NOMO-1 (cell line): ENCODE data around the gene NDUFS7.

Source experiments
- DNase-seq, 2 experiments: peaks; one replicate each; lab custom pipeline; 2025; ENCODE audit not compliant: unreplicated experiment in 2 of 2; lab: John Stamatoyannopoulos, UW

NDUFS7 gene

GRCh38 chr19:1383312-1384084 lies at the start of gene NDUFS7:
Gene NDUFS7 (plus strand): TSS chr19:1383907. CDS start chr19:1383927, 20 bp downstream.
- peak; percentile 75 to 91 for DNase-seq

GRCh38 chr19:1336079-1336684 lies 47.5 kb upstream of the NDUFS7 start:
- DNase-seq, result no peak

DNA sequence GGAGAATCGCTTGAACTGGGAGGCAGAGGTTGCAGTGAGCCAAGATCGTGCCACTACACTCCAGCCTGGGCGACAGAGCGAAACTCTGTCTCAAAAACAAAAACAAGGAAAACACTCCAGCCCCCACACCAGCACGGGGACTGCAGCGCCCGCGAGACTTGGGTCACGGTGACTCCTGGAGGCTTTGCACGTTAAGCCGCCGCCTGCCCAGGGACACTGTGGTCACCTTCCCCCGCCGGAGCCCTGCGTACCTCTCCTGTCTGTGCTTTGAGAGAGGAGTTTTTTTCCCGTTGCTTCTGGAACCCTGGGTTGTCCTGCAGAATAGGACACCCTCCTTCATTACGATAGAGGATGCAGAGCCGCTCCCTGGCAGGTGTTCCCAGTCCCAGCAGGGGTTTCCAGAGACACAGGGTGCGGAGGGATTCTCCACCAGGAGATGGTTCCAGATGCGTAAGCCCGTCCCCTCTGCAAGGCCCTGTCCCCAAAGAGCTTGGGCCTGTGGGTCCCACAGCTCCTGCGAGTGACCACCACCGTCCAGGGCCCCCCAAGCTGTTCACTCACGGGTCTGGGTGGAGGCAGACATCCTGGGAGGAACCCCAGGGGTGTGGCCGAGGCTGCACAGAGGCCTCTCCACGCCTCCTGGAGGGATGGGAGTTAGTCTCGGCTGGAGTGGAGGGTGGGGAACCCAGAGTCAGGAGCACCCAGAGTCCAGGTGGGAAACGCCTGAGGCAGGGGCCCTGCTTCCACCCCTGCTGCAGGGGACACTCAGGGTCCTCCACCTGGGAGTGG lies 42.8 kb upstream of the NDUFS7 start:
- no peak for DNase-seq

- DNase-seq, result no peak
These were observed 40.7 kb upstream of the NDUFS7 start for GRCh38 chr19:1343041-1343440.

- DNase-seq, result no peak
These were observed 34.5 kb upstream of the NDUFS7 start for GRCh38 chr19:1349211-1349610.

DNA sequence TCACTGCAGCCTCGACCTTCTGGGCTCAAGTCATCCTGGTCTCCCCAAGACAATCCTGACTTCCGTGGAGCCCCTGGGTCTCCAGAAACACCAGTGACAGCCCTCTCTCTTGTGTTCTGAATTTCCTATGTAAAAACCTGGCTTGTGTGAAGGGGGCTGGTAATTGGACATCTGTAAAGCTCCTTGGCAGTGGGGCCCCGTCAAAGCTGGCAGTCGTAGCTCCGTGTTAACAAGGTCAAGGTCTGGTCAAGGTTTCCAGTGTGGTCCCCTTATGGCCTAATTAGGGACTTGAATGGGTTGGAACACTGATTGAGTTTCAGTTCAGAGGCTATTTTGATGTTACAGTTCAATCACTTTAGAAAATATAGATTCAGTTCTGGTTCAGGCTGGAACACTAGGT lies 32.8 kb upstream of the NDUFS7 start:
- no peak for DNase-seq

DNA sequence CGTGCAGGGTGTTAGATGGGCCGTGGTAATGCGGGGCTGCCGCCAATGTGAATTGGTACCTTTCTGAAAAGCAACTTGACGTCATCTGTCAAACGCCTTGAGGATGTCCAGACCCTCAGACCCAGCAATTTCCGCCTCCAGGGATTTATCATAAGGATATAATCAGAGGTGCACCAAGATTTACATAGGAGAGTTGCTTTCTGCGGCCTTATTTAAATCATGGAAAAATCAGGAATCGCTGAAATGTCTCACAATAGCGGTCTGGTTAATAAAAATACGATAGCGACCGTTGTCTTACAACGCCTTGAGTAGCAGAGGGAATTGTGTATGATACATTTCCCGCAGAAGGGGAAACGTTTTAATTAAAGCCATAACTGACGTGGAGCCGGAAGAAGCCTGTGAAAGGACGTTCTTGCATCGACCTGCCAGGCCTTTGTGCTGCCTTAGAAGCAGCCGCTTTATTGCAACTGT lies 32.3 kb upstream of the NDUFS7 start:
- no peak for DNase-seq

DNA sequence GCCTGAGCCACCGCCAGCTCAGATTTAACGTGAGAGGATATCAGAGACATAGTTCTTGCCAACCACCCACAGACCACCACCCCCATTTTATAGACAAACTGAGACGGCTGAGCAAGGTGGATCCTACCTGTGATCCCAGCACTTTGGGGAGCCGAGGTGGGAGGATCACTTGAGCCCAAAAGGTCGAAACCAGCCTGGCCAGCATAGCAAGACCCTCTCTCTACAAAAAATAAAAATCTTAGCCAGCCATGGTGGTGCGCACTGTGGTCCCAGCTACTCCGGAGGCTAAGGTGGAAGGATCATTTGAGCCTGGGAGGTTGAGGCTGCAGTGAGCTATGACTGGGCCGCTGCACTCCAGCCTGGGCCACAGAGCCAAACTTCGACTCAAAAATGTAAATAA lies 30.6 kb upstream of the NDUFS7 start:
- DNase-seq, result no peak

- no peak for DNase-seq
These were observed 28.6 kb upstream of the NDUFS7 start for GRCh38 chr19:1354970-1355567.

DNA sequence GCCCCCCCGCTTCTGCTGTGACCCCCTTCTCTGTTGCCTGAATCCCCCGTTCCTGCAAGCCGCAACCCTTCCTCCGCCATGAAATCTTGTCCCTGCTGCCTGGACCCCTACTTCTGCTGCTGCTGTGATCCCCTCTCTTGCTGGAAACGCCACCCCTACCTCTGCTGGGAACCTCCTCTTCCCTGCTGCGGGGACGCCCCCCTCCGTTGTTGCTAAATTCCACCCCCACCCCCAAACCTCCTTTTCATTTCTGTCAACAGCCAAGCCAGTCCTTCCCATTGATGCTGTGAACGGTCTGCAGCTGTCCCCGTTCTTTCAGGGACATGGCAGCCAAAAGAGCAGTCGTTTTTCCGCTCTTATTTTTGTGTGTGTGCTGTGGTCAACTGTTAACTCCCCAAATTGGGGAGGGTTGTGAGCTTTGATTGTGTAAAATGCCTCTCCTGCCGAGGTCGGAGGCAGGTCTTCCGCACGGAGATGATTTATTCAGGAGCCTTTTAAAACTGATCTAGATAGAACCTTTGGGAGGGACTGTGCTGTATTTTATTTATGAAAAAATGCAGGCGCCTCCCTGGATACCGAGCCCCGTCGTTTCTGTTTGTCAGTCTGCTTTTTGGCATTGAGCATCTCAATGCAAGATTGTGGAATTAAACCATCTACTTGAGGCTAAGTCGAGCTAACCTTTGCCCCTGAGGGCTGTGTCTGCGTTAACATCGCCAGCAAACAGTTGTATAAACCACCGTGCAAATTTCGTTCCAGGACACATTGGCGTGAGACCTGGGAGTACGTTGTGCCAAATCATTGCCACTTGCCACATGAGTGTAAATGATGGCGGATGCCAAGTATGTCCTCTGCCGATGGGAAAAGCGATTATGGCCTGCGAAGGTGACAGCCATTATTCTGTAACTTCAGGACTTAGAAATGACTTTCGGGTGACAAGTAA lies 27.9 kb upstream of the NDUFS7 start:
- no peak for DNase-seq

- DNase-seq, result no peak
These were observed 27.2 kb upstream of the NDUFS7 start for GRCh38 chr19:1356508-1356865.

GRCh38 chr19:1357531-1358109 lies 26.1 kb upstream of the NDUFS7 start:
- no peak for DNase-seq

DNA sequence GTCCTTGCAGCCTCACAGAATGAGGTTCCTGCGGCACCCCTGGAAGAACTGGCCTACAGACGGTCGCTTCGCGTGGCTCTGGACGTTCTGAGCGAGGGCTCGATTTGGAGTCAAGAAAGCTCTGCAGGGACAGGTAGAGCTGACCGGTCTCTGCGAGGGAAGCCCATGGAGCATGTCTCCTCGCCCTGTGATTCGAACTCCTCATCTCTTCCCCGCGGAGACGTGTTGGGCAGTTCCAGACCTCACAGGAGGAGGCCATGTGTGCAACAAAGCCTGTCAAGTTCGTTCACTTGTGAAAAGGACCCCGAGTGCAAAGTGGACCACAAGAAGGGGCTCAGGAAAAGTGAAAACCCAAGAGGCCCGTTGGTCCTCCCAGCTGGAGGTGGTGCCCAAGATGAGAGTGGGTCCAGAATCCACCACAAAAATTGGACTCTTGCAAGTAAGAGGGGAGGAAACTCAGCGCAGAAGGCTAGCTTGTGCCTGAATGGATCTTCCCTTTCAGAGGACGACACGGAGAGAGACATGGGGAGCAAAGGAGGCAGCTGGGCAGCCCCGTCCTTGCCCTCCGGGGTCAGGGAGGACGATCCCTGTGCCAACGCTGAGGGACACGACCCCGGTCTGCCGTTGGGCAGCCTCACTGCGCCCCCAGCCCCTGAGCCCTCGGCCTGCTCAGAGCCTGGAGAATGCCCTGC lies 23.4 kb upstream of the NDUFS7 start:
- DNase-seq, result no peak

- peak; percentile 27 to 77 for DNase-seq
These were observed 22.8 kb upstream of the NDUFS7 start for GRCh38 chr19:1360818-1361461.

- DNase-seq, result no peak
These were observed 21.9 kb upstream of the NDUFS7 start for GRCh38 chr19:1361601-1362386.

DNA sequence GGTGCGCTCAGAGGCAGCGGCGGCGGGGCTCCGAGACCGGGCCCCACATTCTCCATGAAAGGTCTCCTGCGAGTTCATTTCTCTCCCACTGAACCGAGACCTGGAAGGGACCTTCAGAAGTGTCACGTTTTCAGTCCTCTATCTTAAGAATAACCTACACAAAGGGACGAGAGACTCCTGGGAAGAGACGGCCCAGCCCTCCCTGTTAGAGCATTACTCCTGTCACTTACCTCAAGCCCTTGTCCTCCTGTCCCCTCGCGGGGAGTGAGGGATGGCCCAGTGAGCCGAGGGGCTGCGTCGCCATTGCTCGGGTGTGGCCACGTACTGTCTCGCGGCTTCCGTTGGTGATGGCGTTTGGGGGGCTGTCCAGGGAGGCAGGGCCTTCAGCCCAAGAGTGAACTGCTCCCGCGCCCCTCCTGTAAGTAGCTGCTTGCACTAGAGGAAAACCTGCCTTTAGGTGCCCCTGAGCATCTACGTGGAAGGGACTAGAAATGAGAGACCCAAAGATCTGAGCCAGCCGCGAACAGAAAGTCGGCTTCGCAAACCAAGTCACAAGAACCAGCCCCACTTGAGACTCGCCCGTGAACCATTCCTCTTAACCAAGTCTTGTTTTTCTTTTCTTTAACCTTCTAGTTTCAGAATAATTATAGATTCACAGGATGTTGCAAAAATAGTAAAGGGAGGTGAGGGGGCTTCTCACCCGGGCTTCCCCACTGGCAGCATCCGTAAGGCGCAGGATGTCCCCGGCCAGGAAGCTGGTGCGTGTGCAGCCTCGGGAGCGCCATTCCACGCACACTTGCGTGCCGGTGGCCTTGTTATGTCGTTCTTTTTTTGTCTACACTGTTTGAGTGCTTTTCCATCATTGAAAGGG lies 21.1 kb upstream of the NDUFS7 start:
- no peak for DNase-seq

DNA sequence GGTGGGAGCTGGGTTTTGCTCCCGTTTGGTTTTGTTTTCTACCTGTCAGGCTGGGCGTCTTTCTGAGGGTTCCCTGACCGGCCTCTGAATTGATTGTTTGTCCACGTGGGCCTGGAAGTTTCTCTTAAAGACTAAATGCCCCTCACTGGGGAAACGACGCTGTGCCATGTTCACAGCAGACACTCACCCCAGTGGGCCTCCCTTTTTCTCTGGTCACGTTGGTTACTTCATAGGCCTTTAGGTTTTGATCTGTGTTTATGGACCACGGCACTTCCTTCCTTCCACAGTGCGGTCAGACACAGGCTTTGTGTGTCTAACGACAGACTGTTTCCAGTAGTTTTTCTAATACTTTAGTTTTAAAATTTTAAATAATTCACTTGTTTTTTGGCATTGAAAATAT lies 20.1 kb upstream of the NDUFS7 start:
- peak; percentile 43 to 73 for DNase-seq
